IMR-90 (cell line): Measurements from ENCODE around the gene PAFAH1B2. TPM values are rescaled to one million over a fixed set of nuclear protein-coding genes. Genes with fewer than 3 reads are reported as not detected.

ENCODE experiments used
- ATAC-seq: fragments of 200-7000 bp; cut with Tn5 transposase; 2 replicates; pipeline ENCODE4 v1.9.1; 2020; ENCODE audit warnings: low read depth, mild to moderate bottlenecking, moderate library complexity
- BruUV-seq: library from RNA; stranded (reverse); fragments of 400-500 nt; replicated peaks from 2 replicates; lab custom pipeline; 2021; lab: Mats Ljungman, UMichigan
- CTCF ChIA-PET: fragments of 300-600 bp; formaldehyde crosslinking; extraction: SDS; loops from one replicate; lab custom pipeline; 2021; ENCODE audit warnings: antibody characterized with exemption; lab: Yijun Ruan, JAX
- POLR2A ChIA-PET: fragments of 300-600 bp; sonication (Branson Sonifier 250); formaldehyde crosslinking; loops from one replicate; lab custom pipeline; 2022; ENCODE audit warnings: antibody characterized with exemption; ENCODE audit not compliant: unreplicated experiment; lab: Charles Lee
- DNase-seq: peaks from one replicate; pipeline ENCODE4 v3.0.0; 2013
- H2AFZ ChIP-seq: replicated peaks from 2 replicates; pipeline ENCODE3; 2013; ENCODE audit warnings: low read length, mild to moderate bottlenecking; ENCODE audit not compliant: poor library complexity
- H2AK5ac ChIP-seq: 2 replicates; pipeline ENCODE4 v1.6.1; 2013; ENCODE audit warnings: low read depth, low read length, inconsistent platforms
- H2AK9ac ChIP-seq: replicated peaks from 2 replicates; pipeline ENCODE3; 2013; ENCODE audit warnings: mild to moderate bottlenecking, low read depth, low read length, moderate library complexity; ENCODE audit not compliant: poor library complexity
- H2BK120ac ChIP-seq: 2 replicates; pipeline ENCODE4 v1.6.1; 2013; ENCODE audit warnings: low read depth, low read length, inconsistent platforms
- H2BK15ac ChIP-seq: 3 replicates; pipeline ENCODE4 v1.6.1; 2013; ENCODE audit warnings: low read depth, low read length, inconsistent platforms
- H2BK20ac ChIP-seq: 2 replicates; pipeline ENCODE4 v1.6.1; 2013; ENCODE audit warnings: low read depth, mild to moderate bottlenecking, inconsistent platforms, low read length, moderate library complexity
- H2BK5ac ChIP-seq: 2 replicates; pipeline ENCODE4 v1.6.1; 2013; ENCODE audit warnings: mild to moderate bottlenecking, low read depth, low read length, inconsistent platforms; ENCODE audit not compliant: poor library complexity, severe bottlenecking
- H3K14ac ChIP-seq: replicated peaks from 2 replicates; pipeline ENCODE4 v1.6.1; 2013; ENCODE audit warnings: low read depth, low read length, inconsistent platforms
- H3K18ac ChIP-seq: 2 replicates; pipeline ENCODE4 v1.6.1; 2013; ENCODE audit warnings: low read depth, low read length, control low read depth
- H3K23ac ChIP-seq: 2 replicates; pipeline ENCODE4 v1.6.1; 2013; ENCODE audit warnings: low read depth, low read length, inconsistent platforms
- H3K27ac ChIP-seq: 2 replicates; pipeline ENCODE4 v1.5.1; 2013; ENCODE audit warnings: mild to moderate bottlenecking, control low read depth, low read length; ENCODE audit not compliant: insufficient read depth
- H3K27me3 ChIP-seq: 2 replicates; pipeline ENCODE4 v1.6.1; 2013; ENCODE audit warnings: low read length; ENCODE audit not compliant: control insufficient read depth, insufficient read depth
- H3K36me3 ChIP-seq: 2 replicates; pipeline ENCODE4 v1.6.1; 2013; ENCODE audit warnings: low read length, mixed read lengths; ENCODE audit not compliant: control insufficient read depth, insufficient read depth
- H3K4ac ChIP-seq: 2 replicates; pipeline ENCODE4 v1.6.1; 2013; ENCODE audit warnings: low read depth, low read length, inconsistent platforms
- H3K4me1 ChIP-seq: 2 replicates; pipeline ENCODE4 v1.6.1; 2013; ENCODE audit warnings: low read length, mixed read lengths; ENCODE audit not compliant: control insufficient read depth, insufficient read depth
- H3K4me2 ChIP-seq: 2 replicates; pipeline ENCODE4 v1.6.1; 2013; ENCODE audit warnings: low read depth, mild to moderate bottlenecking, control low read depth, low read length, moderate library complexity
- H3K4me3 ChIP-seq: 2 replicates; pipeline ENCODE4 v1.5.1; 2013; ENCODE audit warnings: low read depth, mild to moderate bottlenecking, control low read depth, low read length, moderate library complexity; ENCODE audit not compliant: insufficient read depth
- H3K56ac ChIP-seq: 2 replicates; pipeline ENCODE4 v1.6.1; 2013; ENCODE audit warnings: low read length, inconsistent platforms; ENCODE audit not compliant: insufficient read depth; ENCODE audit errors: extremely low read depth
- H3K79me1 ChIP-seq, 2 experiments: 2 replicates each; pipeline ENCODE4 v1.6.1; 2013; ENCODE audit warnings: low read length in 2 of 2, inconsistent platforms in 1 of 2, low read depth in 1 of 2
- H3K9ac ChIP-seq: 2 replicates; pipeline ENCODE4 v1.6.1; 2013; ENCODE audit warnings: low read depth, low read length, control low read depth
- H3K9me1 ChIP-seq: 2 replicates; pipeline ENCODE4 v1.6.1; 2013; ENCODE audit warnings: low read length, inconsistent platforms; ENCODE audit not compliant: insufficient read depth
- H3K9me3 ChIP-seq: 2 replicates; pipeline ENCODE4 v1.6.1; 2013; ENCODE audit warnings: low read length; ENCODE audit not compliant: control insufficient read depth, insufficient read depth
- H4K20me1 ChIP-seq: 2 replicates; pipeline ENCODE4 v1.6.1; 2013; ENCODE audit warnings: low read length, inconsistent platforms; ENCODE audit not compliant: insufficient read depth
- H4K5ac ChIP-seq: 2 replicates; pipeline ENCODE4 v1.6.1; 2013; ENCODE audit warnings: mild to moderate bottlenecking, low read depth, low read length, control low read depth
- H4K8ac ChIP-seq, 2 experiments: 2 replicates each; pipeline ENCODE4 v1.6.1; 2013; ENCODE audit warnings: low read depth in 2 of 2, low read length in 2 of 2, control low read depth in 1 of 2, inconsistent platforms in 1 of 2
- H4K91ac ChIP-seq: 2 replicates; pipeline ENCODE4 v1.6.1; 2013; ENCODE audit warnings: low read depth, low read length, inconsistent platforms; ENCODE audit not compliant: insufficient read depth
- BHLHE40 ChIP-seq: fragments of 150-350 bp; IDR thresholded peaks from 2 replicates; pipeline ENCODE4 v1.6.1; 2016; ENCODE audit warnings: mild to moderate bottlenecking, low read depth, low read length
- CEBPB ChIP-seq: IDR thresholded peaks from 2 replicates; pipeline ENCODE4 v1.6.1; 2012; ENCODE audit warnings: low read depth, low read length, improper control_type of control experiment
- CHD1 ChIP-seq: IDR thresholded peaks from 2 replicates; pipeline ENCODE4 v1.6.1; 2012; ENCODE audit warnings: low read depth, low read length, improper control_type of control experiment
- CTCF ChIP-seq: conservative IDR thresholded peaks from 2 replicates; pipeline ENCODE4 v1.5.1; 2012; ENCODE audit warnings: mild to moderate bottlenecking, low read depth, low read length, improper control_type of control experiment
- ELK1 ChIP-seq: fragments of 150-350 bp; IDR thresholded peaks from 2 replicates; pipeline ENCODE4 v1.6.1; 2016; ENCODE audit warnings: low read depth, mild to moderate bottlenecking, low read length, moderate library complexity, borderline replicate concordance
- FOS ChIP-seq: fragments of 150-350 bp; IDR thresholded peaks from 2 replicates; pipeline ENCODE4 v1.6.1; 2016; ENCODE audit warnings: low read depth, low read length
- MAFK ChIP-seq: IDR thresholded peaks from 2 replicates; pipeline ENCODE4 v1.6.1; 2012; ENCODE audit warnings: low read depth, low read length, improper control_type of control experiment
- MAZ ChIP-seq: IDR thresholded peaks from 2 replicates; pipeline ENCODE4 v1.6.1; 2012; ENCODE audit warnings: low read depth, mild to moderate bottlenecking, low read length, improper control_type of control experiment, moderate library complexity, borderline replicate concordance
- MXI1 ChIP-seq: IDR thresholded peaks from 2 replicates; pipeline ENCODE4 v1.6.1; 2012; ENCODE audit warnings: low read depth, mild to moderate bottlenecking, low read length, moderate library complexity, borderline replicate concordance
- POLR2A ChIP-seq: IDR thresholded peaks from 2 replicates; pipeline ENCODE4 v1.6.1; 2012; ENCODE audit warnings: mild to moderate bottlenecking, low read depth, low read length
- RAD21 ChIP-seq: IDR thresholded peaks from 2 replicates; pipeline ENCODE4 v1.6.1; 2012; ENCODE audit warnings: low read length, improper control_type of control experiment
- RCOR1 ChIP-seq: IDR thresholded peaks from 2 replicates; pipeline ENCODE4 v1.6.1; 2012; ENCODE audit warnings: mild to moderate bottlenecking, low read length, improper control_type of control experiment; ENCODE audit not compliant: insufficient replicate concordance
- RFX5 ChIP-seq: IDR thresholded peaks from 2 replicates; pipeline ENCODE4 v1.8.0; 2012; ENCODE audit warnings: low read depth, mild to moderate bottlenecking, low read length, moderate library complexity
- SMC3 ChIP-seq: fragments of 150-350 bp; IDR thresholded peaks from 2 replicates; pipeline ENCODE4 v1.6.1; 2016; ENCODE audit warnings: low read depth, mild to moderate bottlenecking, antibody characterized with exemption, low read length, moderate library complexity
- USF2 ChIP-seq: fragments of 150-350 bp; IDR thresholded peaks from 2 replicates; pipeline ENCODE4 v1.6.1; 2017; ENCODE audit warnings: mild to moderate bottlenecking, antibody characterized with exemption, low read length, low read depth
- WGBS, 2 experiments: methylation state at CpG; one replicate each; pipeline versions ENCODE4 v1.1.5 to v1.1.7; 2013; ENCODE audit warnings: missing lambda C conversion rate in 2 of 2; ENCODE audit not compliant: insufficient read length in 1 of 2; ENCODE audit errors: extremely low coverage in 2 of 2; 5-methylcytosine and 5-hydroxymethylcytosine counted together
- dilution Hi-C: fragments of 300-500 bp; cut with HindIII; formaldehyde crosslinking; loops from one replicate; pipeline ENCODE4 v1.14.3; 2018; ENCODE audit warnings: low sequenced_read_pairs; ENCODE audit not compliant: unreplicated experiment
- in situ Hi-C: fragments of 300-500 bp; cut with MboI; formaldehyde crosslinking; loops from 3 replicates; pipeline ENCODE4 v1.14.3; 2019; ENCODE audit warnings: low sequenced_read_pairs, inconsistent platforms, mixed read lengths
- intact Hi-C: fragments of 100-400 bp; cut with micrococcal nuclease; formaldehyde crosslinking; loops from 2 replicates; pipeline ENCODE4 v1.10.0; 2022
- polyA plus RNA-seq, 3 experiments: library from polyadenylated mRNA; depleted of rRNA; stranded (reverse); fragments of >200 nt; gene quantifications; 2 replicates each; pipeline ENCODE4 v1.2.3, GENCODE V29; 2012; ENCODE audit warnings: low replicate concordance in 1 of 3
- total RNA-seq: library from RNA; depleted of rRNA; stranded (reverse); fragments of >200 nt; gene quantifications from 2 replicates; pipeline ENCODE4 v1.2.3, GENCODE V29; 2012

PAFAH1B2 gene
- total and polyA plus RNA-seq, 2 of the 4 experiments (the other 2 are of a cell fraction) = 29.8 to 280 TPM

GRCh38 chr11:117225553-117226170 is 81.6 kb downstream of the PAFAH1B2 start:
- Histone ChIP-seq H2AK9ac (no peak overlapping the region), H2BK15ac (no peak overlapping the region), H3K4me1 (peaks cover 13% of the 10 kb centered on the region), H3K23ac (no peak overlapping the region), H4K91ac (no peak overlapping the region), H3K4ac (no peak overlapping the region), H3K18ac (no peak overlapping the region), H3K9me1 (peaks cover 9% of the 10 kb centered on the region), H2BK120ac (no peak overlapping the region), H2BK20ac (no peak overlapping the region), H3K79me1 (peaks cover 10 to 49% of the 10 kb centered on the region in 2 experiments), H3K9ac (no peak overlapping the region), H3K56ac (no peak overlapping the region), H3K27ac (no peak overlapping the region), H3K4me3 (no peak overlapping the region), H2AFZ (no peak overlapping the region), H4K5ac (no peak overlapping the region), H4K20me1 (no peaks in the 10 kb centered on the region; the same call in 1 of the 2 replicates), H3K27me3 (no peaks in the 10 kb centered on the region), H4K8ac (no peak overlapping the region), H3K36me3 (peaks cover 51% of the 10 kb centered on the region), H3K9me3 (no peaks in the 10 kb centered on the region), H3K4me2 (no peak overlapping the region), H2BK5ac (no peak overlapping the region), H2AK5ac (no peak overlapping the region), H3K14ac (no peak overlapping the region)
- ATAC-seq (no peak), DNase-seq (no peak)
- dilution Hi-C loops = no loop called here
- ChIA-PET CTCF (interaction anchor here (0.6 kb wide), 1 partner anchor 296 kb away, joined by 8 read pairs; no protein-coding TSS in a partner anchor), POLR2A (interaction anchor here (0.6 to 1.4 kb wide), 2 partner anchors 7 to 101 kb away, joined by 3 to 6 read pairs; no protein-coding TSS in a partner anchor)
- in situ Hi-C loops = loop anchor here (10.0 kb wide), 1 partner anchor 351 kb away; no protein-coding TSS in a partner anchor
- 100% methylated on average over 3 of the region's 9 CpGs; no CpG with 5 or more reads in 1 of the 2 experiments for WGBS, 2 experiments
- intact Hi-C loops = loop anchor here (1.0 to 10.0 kb wide), 5 partner anchors 27 to 432 kb away; partner anchors contain the start of gene TAGLN
- no TSS peak for BruUV-seq
- TF ChIP-seq RAD21 = no peak
- no peak for TF ChIP-seq CHD1
- TF ChIP-seq CTCF = no peak
- TF ChIP-seq SMC3 = no peak
- no peak for TF ChIP-seq RCOR1
- TF ChIP-seq RFX5 = no peak
- no peak for TF ChIP-seq ELK1
- no peak for TF ChIP-seq BHLHE40
- TF ChIP-seq MXI1 = no peak
- no peak for TF ChIP-seq POLR2A
- no peak for TF ChIP-seq USF2
- no peak for TF ChIP-seq FOS
- TF ChIP-seq MAFK = no peak
- TF ChIP-seq MAZ = no peak
- no peak for TF ChIP-seq CEBPB
